NCI-H146 treated with DMSO at 0.1 percent for 48 hours (cell line): Measurements from ENCODE around the gene VPS37B.
"Not testable (repeated sequence)": the region's sequence is repeated elsewhere in the genome, so short reads cannot be mapped to it uniquely, and the experiment has no call there.

Experiments
- DNase-seq: peaks from one replicate; lab custom pipeline; 2025; ENCODE audit not compliant: unreplicated experiment; lab: John Stamatoyannopoulos, UW

Gene VPS37B

DNA sequence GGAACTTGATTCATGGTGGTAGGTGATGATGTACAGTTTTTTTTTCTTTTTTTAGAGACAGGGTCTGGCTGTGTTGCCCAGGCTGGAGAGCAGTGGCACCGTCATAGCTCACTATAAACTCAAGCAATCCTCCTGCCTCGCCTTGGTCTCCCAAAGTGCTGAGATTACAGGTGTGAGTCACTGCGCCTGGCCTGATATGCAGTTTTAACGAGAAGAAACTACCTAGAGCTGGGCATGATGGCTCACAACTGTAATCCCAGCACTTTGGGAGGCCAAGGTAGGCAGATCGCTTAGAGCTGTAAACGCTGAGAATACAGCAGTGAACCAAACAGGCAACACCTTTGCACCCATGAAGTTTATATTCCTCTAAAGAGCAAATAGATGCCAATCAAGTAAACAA, 13.0 kb upstream of the VPS37B start:
- DNase-seq: no peak

DNA sequence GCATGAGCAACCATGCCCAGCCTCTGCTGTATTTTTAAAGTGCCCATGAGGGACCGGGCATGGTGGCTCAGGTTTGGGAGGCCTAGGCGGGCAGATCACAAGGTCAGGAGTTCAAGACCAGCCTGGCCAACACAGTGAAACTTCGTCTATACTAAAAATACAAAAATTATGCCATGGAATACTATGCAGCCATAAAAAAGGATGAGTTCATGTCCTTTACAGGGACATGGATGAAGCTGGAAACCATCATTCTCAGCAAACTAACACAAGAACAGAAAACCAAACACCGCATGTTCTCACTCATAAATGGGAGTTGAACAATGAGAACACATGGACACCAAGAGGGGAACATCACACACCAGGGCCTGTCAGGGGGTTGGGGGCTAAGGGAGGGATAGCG, 9.3 kb upstream of the VPS37B start:
- not testable (repeated sequence) for DNase-seq

DNA sequence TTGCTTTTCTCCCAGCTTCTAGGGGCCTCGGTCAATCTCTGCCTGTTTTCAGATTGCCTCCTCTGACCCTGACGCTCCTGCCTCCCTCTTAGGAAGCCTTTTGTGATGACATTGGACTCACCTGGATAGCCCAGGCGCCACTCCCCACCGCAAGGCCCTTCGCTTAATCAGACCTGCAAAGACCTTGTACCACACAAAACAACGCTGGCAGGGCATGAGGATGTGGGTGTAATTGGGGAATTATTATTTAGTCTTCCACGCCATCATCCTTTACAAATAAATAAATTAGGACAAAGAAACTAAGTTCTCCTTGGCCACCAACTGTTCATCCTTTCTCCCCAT, 7.7 kb upstream of the VPS37B start:
- no peak for DNase-seq

DNA sequence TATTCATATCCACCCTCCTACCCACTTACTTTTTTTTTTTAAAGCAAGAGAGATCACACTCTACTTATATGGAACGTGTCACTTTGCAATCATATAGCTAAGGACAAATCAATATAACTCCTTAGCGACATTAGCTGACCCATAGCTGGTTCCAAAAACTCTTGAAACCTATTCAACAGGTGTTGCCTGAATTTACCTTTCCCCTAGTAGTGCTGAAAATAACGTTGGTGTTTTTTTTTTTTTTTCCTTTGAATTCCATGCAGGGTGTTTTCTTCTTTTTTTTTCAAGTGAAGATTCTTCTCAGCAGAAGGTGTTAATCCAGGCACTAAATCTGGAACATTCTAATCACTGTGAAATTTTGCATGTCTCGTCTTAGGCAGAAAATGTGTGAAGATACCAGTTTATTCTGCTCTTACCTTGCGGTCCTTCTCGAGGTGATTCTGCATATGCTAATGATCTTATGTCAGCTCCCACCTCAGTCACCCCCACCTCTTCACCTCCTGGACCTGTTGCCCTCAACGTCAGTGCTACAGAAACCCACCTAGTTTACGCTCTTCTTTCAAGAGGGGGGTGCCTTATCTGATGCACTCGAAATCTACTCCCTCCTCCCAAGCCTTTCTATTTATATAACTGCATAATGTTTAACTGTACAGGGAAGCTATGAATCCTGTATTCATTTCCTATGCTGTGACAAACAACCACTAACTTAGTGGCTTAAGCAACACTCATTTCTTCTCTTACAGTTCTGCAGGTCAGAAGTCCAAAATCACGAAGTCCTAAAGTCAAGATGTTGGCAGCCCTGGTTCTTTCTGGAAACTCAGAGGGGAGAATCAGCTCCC, 7.1 kb upstream of the VPS37B start:
- DNase-seq: no peak

DNA sequence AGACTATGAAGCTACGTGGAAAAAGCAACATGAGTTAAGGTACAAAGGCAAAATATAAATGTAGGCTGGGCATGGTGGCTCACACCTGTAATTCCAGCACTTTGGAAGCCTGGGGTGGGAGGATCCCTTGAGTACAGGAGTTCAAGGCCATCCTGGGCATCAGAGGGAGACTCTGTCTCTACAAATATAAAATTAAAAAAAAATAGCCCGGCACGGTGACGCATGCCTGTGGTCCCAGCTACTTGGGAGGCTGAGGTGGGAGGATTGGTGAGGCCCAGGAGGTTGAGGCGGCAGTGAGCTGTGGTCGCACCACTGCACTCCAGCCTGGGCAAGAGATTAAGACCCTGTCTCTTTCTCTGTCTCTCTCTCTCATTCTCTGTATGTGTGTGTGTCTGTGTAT, 4.0 kb upstream of the VPS37B start:
- DNase-seq: no peak

- DNase-seq: no peak
These were observed 738 bp upstream of the VPS37B start for GRCh38 chr12:122896662-122897061.

GRCh38 chr12:122895320-122895703, 612 bp downstream of the VPS37B start:
- no peak for DNase-seq

GRCh38 chr12:122894193-122895121, 1.5 kb downstream of the VPS37B start:
- DNase-seq: no peak

GRCh38 chr12:122893208-122894153, 2.4 kb downstream of the VPS37B start:
- no peak for DNase-seq

- DNase-seq: not testable (repeated sequence)
These were observed 3.2 kb downstream of the VPS37B start for GRCh38 chr12:122892724-122893123.

DNA sequence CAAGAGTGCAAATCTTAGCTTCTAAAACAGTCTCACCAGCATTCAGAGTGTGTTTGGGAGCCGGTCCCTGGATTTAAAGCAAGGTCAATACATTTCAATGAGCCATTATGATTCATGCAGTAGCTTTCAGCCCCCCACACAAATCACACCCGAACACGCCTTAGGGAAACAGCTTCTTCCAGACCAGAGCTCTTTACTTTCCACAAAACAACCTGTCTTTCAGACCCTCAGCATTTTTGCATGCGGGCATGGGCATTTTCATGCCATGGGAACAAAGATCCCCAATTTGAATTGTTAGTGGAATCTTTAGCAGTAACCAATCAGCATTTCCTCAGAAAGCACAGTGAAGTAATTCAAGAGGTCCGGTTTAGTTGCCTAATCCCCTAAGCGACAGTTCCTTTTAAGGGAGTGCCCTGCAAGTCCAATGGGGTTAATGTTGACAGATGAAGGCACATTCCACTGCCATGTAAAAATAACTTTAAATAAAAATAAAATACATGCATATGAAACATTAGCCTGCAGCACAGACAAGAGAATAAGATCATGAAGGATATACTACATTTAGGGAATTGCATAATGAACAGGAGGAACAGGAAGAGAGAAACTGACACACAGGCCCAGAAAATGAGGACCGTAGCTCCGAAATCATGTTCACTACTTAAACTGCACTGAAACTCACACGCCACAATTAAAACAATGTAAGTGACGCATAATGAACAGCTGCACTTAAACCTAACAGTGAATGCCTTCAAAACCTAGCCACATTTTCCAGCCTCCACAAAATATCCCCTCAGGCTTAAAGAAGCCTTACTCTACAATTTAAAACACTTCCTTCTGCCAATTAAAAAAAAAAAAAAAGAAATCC, 4.0 kb downstream of the VPS37B start:
- no peak for DNase-seq

- DNase-seq: no peak
These were observed 6.0 kb downstream of the VPS37B start for GRCh38 chr12:122889761-122890520.

DNA sequence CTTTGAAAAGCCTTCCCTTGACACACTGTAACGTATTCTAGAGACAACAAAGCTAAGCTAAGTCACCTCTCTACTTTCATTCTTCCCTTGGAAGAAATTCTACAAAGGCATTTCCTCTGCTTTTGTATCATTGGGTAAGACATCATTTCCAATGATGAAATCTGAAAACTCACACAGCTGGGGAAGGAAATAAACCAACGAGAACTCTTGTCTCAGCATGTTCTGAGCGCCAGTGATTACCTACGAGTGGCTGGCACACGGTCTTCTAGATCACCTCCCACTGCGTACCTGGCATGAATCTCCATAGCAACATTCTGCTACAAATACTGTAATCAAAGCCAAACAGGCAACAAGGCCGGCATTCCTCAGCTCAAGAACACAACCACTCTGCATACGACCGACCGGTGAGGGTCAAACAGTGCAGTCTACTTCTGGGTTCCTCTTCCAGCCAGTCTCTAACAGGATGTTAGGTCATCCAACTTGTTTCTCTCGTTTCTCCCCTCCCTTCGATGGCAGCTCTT, 7.6 kb downstream of the VPS37B start:
- no peak for DNase-seq

GRCh38 chr12:122887819-122888212, 8.1 kb downstream of the VPS37B start:
- DNase-seq: no peak

- DNase-seq: no peak
These were observed 8.8 kb downstream of the VPS37B start for GRCh38 chr12:122886851-122887818.

GRCh38 chr12:122886161-122886560, 9.8 kb downstream of the VPS37B start:
- no peak for DNase-seq

GRCh38 chr12:122884860-122885259, 11.1 kb downstream of the VPS37B start:
- no peak for DNase-seq
